Chondrocyte (in vitro differentiated cells): ENCODE results near the gene PAX7. TPM values are rescaled to one million over a fixed set of nuclear protein-coding genes. Genes with fewer than 3 reads are reported as not detected.
"Not testable (repeated sequence)": the region's sequence is repeated elsewhere in the genome, so short reads cannot be mapped to it uniquely, and the experiment has no call there.

ENCODE experiments used
- DNase-seq: peaks from one replicate; pipeline ENCODE4 v3.0.0; 2021; ENCODE audit warnings: mixed read lengths, low spot score
- H3K27ac Mint-ChIP-seq: one replicate; pipeline ENCODE4 v1.8.0; 2021; ENCODE audit warnings: mild to moderate bottlenecking, moderate library complexity, mixed read lengths; ENCODE audit not compliant: unreplicated experiment
- H3K27me3 Mint-ChIP-seq: 2 replicates; pipeline ENCODE4 v1.8.0; 2021; ENCODE audit warnings: low read depth, mixed read lengths
- H3K36me3 Mint-ChIP-seq: 2 replicates; pipeline ENCODE4 v1.8.0; 2021; ENCODE audit warnings: low read depth, mixed read lengths
- H3K4me1 Mint-ChIP-seq: 2 replicates; pipeline ENCODE4 v1.8.0; 2021; ENCODE audit warnings: low read depth, mild to moderate bottlenecking, mixed read lengths
- H3K4me3 Mint-ChIP-seq: one replicate; pipeline ENCODE4 v1.8.0; 2021; ENCODE audit warnings: mild to moderate bottlenecking, moderate library complexity, mixed read lengths; ENCODE audit not compliant: unreplicated experiment
- H3K9me3 Mint-ChIP-seq: 2 replicates; pipeline ENCODE4 v1.8.0; 2021; ENCODE audit warnings: low read depth, mixed read lengths
- CTCF ChIP-seq: fragments of 200-600 bp; sonication (generic); IDR thresholded peaks from 2 replicates; pipeline ENCODE4 v1.5.0; 2021; ENCODE audit warnings: antibody characterized with exemption, mild to moderate bottlenecking, moderate library complexity
- total RNA-seq: library from RNA; stranded (reverse); gene quantifications from 3 replicates; pipeline ENCODE4 v1.2.1, GENCODE V29; 2021

The PAX7 gene
- total RNA-seq, 1 donor from 2014 or later, result not detected

- Mint-ChIP-seq H3K27ac (no peak overlapping the region), H3K9me3 (no peaks in the 10 kb centered on the region)
Observed at GRCh38 chr1:18738617-18739016, 108.0 kb downstream of the PAX7 start.

DNA sequence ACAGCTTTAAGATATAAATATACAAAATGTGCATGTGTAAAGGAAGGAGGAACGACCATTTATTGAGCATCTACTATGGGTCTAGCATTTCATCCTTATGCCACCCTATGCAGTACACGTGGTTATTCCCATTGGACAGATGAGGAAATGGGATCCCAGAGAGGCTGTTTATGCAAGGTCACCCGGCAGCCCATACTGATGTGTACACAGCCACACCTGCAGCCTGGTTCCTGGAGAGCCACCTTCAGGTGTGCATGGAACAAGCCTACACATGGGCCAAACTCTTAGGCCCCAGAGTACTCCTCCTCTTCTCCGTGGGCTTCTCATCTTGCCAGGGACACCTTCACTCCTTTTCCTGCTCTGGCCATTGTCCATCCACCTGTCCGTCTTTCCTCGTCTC, 108.8 kb downstream of the PAX7 start:
- H3K27me3 Mint-ChIP-seq, result peaks cover 36% of the 10 kb centered on the region
- DNase-seq, result no peak
- H3K9me3 Mint-ChIP-seq, result no peaks in the 10 kb centered on the region
- no peak overlapping the region for H3K4me3 Mint-ChIP-seq
- no peaks in the 10 kb centered on the region for H3K36me3 Mint-ChIP-seq
- H3K27ac Mint-ChIP-seq, result no peak overlapping the region
- H3K4me1 Mint-ChIP-seq, result no peaks in the 10 kb centered on the region
- no peak for TF ChIP-seq CTCF

More at GRCh38 chr1:18738617-18739016, 108.0 kb downstream of the PAX7 start:
- no peak for DNase-seq
- TF ChIP-seq CTCF, result no peak
- no peaks in the 10 kb centered on the region for H3K4me1 Mint-ChIP-seq
- peaks cover 42% of the 10 kb centered on the region for H3K27me3 Mint-ChIP-seq
- H3K36me3 Mint-ChIP-seq, result no peaks in the 10 kb centered on the region
- H3K4me3 Mint-ChIP-seq, result no peak overlapping the region

DNA sequence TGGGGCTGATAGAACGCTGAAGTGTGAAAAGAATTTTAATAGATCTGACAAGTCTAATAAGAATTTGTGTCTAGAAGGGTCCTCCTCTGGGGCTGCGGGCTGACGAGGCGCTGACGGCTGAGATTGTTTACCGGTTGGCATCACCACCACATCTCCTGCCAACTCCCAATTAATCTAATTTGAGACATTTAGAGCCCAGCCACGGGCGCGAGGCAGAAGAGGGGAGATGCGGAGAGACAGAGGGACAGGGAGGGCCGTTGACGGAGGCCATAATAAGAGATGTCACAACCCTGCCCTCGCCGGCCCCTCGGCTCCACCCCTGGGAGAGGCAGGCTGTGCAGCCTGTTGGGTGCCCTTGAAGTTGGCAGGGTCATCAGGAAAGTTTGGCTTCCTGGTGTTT, 109.3 kb downstream of the PAX7 start:
- TF ChIP-seq CTCF, result no peak

GRCh38 chr1:18740617-18741016, 110.0 kb downstream of the PAX7 start:
- TF ChIP-seq CTCF, result no peak
- Mint-ChIP-seq H3K4me1 (no peaks in the 10 kb centered on the region), H3K27me3 (peaks cover 29% of the 10 kb centered on the region), H3K36me3 (no peaks in the 10 kb centered on the region), H3K9me3 (no peaks in the 10 kb centered on the region), H3K27ac (no peak overlapping the region), H3K4me3 (no peak overlapping the region)
- no peak for DNase-seq

More for the DNA sequence above, 109.3 kb downstream of the PAX7 start:
- Mint-ChIP-seq H3K27ac (no peak overlapping the region), H3K36me3 (no peaks in the 10 kb centered on the region), H3K9me3 (no peaks in the 10 kb centered on the region), H3K4me3 (no peak overlapping the region), H3K27me3 (peaks cover 31% of the 10 kb centered on the region), H3K4me1 (no peaks in the 10 kb centered on the region)
- no peak for DNase-seq

DNA sequence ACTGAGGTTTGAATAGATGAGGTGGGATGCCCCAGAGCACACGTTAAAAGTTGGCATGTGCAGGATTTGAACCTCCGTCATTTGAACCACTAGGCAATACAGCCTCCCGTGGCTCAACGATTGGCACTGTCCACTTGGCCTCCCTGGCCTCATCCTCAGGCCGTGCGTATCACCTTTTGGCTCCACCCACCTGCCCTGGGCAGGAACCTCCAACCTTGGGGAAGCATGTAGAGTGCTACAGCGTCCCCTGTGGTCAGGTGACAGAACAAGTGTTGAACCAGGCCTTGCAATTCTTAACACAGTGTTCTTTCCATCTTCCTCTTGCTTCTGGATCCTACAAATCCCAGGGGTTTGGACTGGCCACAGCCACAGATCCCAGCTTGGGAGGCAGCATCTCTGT, 112.6 kb downstream of the PAX7 start:
- Mint-ChIP-seq H3K36me3 (no peaks in the 10 kb centered on the region), H3K4me3 (no peak overlapping the region), H3K9me3 (no peaks in the 10 kb centered on the region), H3K27me3 (peaks cover 16% of the 10 kb centered on the region), H3K4me1 (no peaks in the 10 kb centered on the region), H3K27ac (no peak overlapping the region)
- DNase-seq, result no peak
- TF ChIP-seq CTCF, result no peak

DNA sequence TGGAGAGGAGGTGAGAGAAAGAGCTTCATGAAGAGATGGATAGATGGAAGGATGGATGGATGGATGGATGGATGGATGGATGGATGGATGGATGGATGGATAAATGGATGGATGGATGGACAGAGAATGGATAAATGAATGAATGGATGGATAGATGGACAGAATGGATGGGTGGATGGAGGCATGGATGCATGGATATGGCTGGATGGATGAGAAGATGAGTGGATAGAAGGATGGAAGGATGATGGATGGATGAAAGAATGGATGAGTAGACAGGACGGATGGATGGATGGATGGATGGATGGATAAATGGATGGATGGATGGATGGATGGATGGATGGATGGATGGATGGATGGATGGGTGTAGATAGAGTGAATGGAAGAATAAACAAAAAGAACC, 113.7 kb downstream of the PAX7 start:
- not testable (repeated sequence) for H3K9me3 Mint-ChIP-seq, H3K36me3 Mint-ChIP-seq, DNase-seq, H3K4me1 Mint-ChIP-seq, H3K27ac Mint-ChIP-seq, H3K4me3 Mint-ChIP-seq
- H3K27me3 Mint-ChIP-seq, result peaks cover 15% of the 10 kb centered on the region
